GM12874 (cell line): ENCODE results near the gene PTPA.
A peak's percentile ranks its signal among the peaks of the same experiment; 100 is the strongest.

Experiments used
- CTCF ChIP-seq: IDR thresholded peaks from 2 replicates; pipeline ENCODE4 v1.5.1; 2011; ENCODE audit warnings: low read depth, mild to moderate bottlenecking, control low read depth, low read length, moderate library complexity; ENCODE audit not compliant: insufficient read depth

Gene PTPA

GRCh38 chr9:129142138-129142935 is 31.1 kb downstream of the PTPA start:
- no peak for TF ChIP-seq CTCF

GRCh38 chr9:129143031-129143927 is 32.1 kb downstream of the PTPA start:
- TF ChIP-seq CTCF = peak; percentile 98

GRCh38 chr9:129145316-129145715 is 34.1 kb downstream of the PTPA start:
- no peak for TF ChIP-seq CTCF

- no peak for TF ChIP-seq CTCF
Observed at GRCh38 chr9:129145841-129146292, 34.7 kb downstream of the PTPA start.

GRCh38 chr9:129146441-129146941 is 35.3 kb downstream of the PTPA start:
- TF ChIP-seq CTCF = no peak

- TF ChIP-seq CTCF = no peak
Observed at GRCh38 chr9:129148463-129149204, 37.4 kb downstream of the PTPA start.
